Panc1 (cell line): ENCODE results near the gene ECHDC1.

Experiments
- POLR2AphosphoS5 ChIP-seq: IDR thresholded peaks from 2 replicates; pipeline ENCODE4 v1.6.1; 2012; ENCODE audit warnings: mild to moderate bottlenecking, low read depth, low read length, moderate library complexity
- TCF7L2 ChIP-seq: IDR thresholded peaks from 2 replicates; pipeline ENCODE4 v1.6.1; 2011; ENCODE audit warnings: mild to moderate bottlenecking, low read depth, low read length, inconsistent platforms
- TF ChIP-seq, protein P1 (sequence below): fragments of 450-650 bp; IDR thresholded peaks from 2 replicates; pipeline ENCODE4 v1.5.1; 2017; ENCODE audit warnings: mild to moderate bottlenecking
- TF ChIP-seq, protein P2 (sequence below), 2 experiments: IDR thresholded peaks; 2 replicates each; pipeline ENCODE4 v1.6.1; 2011 to 2012; ENCODE audit warnings: low read depth in 2 of 2, control low read depth in 1 of 2, low read length in 1 of 2, mild to moderate bottlenecking in 1 of 2, moderate library complexity in 1 of 2; ENCODE audit not compliant: insufficient read depth in 1 of 2

DNA sequence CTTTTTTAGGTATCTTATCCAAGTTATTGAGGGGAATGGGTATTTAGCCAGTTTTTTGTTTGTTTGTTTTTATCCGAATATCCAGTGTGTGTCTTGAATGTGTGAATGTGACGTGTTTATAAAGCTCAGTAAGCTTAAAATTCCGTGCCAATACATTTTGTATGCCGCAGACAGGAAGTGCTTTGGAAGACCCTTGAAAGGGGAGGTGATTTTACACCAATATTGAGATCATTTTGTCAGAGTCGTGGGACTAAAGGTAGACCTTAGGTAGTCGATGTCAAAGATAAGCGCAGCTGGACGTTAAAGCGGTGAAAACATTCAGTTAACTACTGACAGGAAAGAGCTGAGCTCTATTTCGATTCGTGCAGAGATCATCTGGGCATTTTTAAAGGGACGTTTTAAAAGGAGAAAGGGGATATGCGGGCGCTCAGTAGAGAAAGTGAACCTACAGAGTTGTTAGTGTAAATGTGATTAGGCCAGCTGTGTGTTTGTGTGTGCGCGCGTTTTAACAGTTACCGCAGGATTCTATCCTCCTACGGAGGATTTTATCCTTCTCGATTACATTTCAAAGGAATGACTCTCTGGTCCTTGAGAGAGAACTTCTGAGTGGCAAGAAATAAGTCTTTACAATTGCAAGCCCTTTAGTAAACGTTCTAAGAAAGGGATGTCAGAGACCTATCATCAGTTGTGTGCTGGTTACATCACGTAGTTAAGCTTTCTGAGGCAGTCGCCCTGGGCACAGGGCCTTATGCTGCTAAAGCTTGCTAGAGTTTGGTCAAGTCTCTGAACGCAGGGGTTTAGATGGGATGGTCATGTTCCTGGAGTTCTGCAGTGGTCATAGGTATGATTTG lies 625 bp upstream of the ECHDC1 start:
- no peak for TF ChIP-seq TCF7L2
- no peak for TF ChIP-seq POLR2AphosphoS5
- TF ChIP-seq, protein P1, sequence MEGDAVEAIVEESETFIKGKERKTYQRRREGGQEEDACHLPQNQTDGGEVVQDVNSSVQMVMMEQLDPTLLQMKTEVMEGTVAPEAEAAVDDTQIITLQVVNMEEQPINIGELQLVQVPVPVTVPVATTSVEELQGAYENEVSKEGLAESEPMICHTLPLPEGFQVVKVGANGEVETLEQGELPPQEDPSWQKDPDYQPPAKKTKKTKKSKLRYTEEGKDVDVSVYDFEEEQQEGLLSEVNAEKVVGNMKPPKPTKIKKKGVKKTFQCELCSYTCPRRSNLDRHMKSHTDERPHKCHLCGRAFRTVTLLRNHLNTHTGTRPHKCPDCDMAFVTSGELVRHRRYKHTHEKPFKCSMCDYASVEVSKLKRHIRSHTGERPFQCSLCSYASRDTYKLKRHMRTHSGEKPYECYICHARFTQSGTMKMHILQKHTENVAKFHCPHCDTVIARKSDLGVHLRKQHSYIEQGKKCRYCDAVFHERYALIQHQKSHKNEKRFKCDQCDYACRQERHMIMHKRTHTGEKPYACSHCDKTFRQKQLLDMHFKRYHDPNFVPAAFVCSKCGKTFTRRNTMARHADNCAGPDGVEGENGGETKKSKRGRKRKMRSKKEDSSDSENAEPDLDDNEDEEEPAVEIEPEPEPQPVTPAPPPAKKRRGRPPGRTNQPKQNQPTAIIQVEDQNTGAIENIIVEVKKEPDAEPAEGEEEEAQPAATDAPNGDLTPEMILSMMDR = no peak
- TF ChIP-seq, protein P2, sequence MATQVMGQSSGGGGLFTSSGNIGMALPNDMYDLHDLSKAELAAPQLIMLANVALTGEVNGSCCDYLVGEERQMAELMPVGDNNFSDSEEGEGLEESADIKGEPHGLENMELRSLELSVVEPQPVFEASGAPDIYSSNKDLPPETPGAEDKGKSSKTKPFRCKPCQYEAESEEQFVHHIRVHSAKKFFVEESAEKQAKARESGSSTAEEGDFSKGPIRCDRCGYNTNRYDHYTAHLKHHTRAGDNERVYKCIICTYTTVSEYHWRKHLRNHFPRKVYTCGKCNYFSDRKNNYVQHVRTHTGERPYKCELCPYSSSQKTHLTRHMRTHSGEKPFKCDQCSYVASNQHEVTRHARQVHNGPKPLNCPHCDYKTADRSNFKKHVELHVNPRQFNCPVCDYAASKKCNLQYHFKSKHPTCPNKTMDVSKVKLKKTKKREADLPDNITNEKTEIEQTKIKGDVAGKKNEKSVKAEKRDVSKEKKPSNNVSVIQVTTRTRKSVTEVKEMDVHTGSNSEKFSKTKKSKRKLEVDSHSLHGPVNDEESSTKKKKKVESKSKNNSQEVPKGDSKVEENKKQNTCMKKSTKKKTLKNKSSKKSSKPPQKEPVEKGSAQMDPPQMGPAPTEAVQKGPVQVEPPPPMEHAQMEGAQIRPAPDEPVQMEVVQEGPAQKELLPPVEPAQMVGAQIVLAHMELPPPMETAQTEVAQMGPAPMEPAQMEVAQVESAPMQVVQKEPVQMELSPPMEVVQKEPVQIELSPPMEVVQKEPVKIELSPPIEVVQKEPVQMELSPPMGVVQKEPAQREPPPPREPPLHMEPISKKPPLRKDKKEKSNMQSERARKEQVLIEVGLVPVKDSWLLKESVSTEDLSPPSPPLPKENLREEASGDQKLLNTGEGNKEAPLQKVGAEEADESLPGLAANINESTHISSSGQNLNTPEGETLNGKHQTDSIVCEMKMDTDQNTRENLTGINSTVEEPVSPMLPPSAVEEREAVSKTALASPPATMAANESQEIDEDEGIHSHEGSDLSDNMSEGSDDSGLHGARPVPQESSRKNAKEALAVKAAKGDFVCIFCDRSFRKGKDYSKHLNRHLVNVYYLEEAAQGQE (IDR thresholded peaks at IDR 0.05; ENCODE audit: insufficient read depth in 1 of 2, low read depth in 2 of 2, low read length in 1 of 2) = no peak
